MCF 10A (cell line): ENCODE data around the gene FBN3. TPM values are rescaled to one million over a fixed set of nuclear protein-coding genes. Genes with fewer than 3 reads are reported as not detected.

Experiments
- BruUV-seq: library from RNA; stranded (reverse); fragments of 400-500 nt; replicated peaks from 2 replicates; lab custom pipeline; 2021; lab: Mats Ljungman, UMichigan
- CTCF ChIA-PET: fragments of 300-600 bp; sonication (Branson Sonifier 250); formaldehyde crosslinking; extraction: SDS; loops from one replicate; lab custom pipeline; 2021; ENCODE audit warnings: antibody characterized with exemption, inconsistent platforms; lab: Yijun Ruan, JAX
- POLR2A ChIA-PET: fragments of 300-600, 350-650 bp; sonication (Branson Sonifier 250); formaldehyde crosslinking; extraction: SDS; loops from one replicate; lab custom pipeline; 2020; ENCODE audit warnings: antibody characterized with exemption, inconsistent platforms; lab: Yijun Ruan, JAX
- DNase-seq: peaks from one replicate; pipeline ENCODE4 v3.0.0-alpha.2; 2018; ENCODE audit not compliant: unreplicated experiment
- H3K27ac Mint-ChIP-seq: one replicate; pipeline ENCODE4 v1.8.0; 2022; ENCODE audit warnings: mild to moderate bottlenecking, low read depth, mixed read lengths; ENCODE audit not compliant: unreplicated experiment
- H3K27me3 Mint-ChIP-seq: one replicate; pipeline ENCODE4 v1.8.0; 2022; ENCODE audit warnings: mixed read lengths; ENCODE audit not compliant: insufficient read depth, unreplicated experiment
- H3K36me3 Mint-ChIP-seq: one replicate; pipeline ENCODE4 v1.8.0; 2022; ENCODE audit warnings: mild to moderate bottlenecking, moderate library complexity, mixed read lengths; ENCODE audit not compliant: insufficient read depth, unreplicated experiment
- H3K4me1 Mint-ChIP-seq: one replicate; pipeline ENCODE4 v1.8.0; 2022; ENCODE audit warnings: mixed read lengths; ENCODE audit not compliant: insufficient read depth, unreplicated experiment
- H3K4me3 Mint-ChIP-seq: one replicate; pipeline ENCODE4 v1.8.0; 2022; ENCODE audit warnings: mild to moderate bottlenecking, moderate library complexity, mixed read lengths; ENCODE audit not compliant: unreplicated experiment
- H3K9me3 Mint-ChIP-seq: one replicate; pipeline ENCODE4 v1.8.0; 2022; ENCODE audit warnings: mixed read lengths; ENCODE audit not compliant: unreplicated experiment
- intact Hi-C: fragments of 100-400 bp; cut with micrococcal nuclease; formaldehyde crosslinking; loops from 2 replicates; pipeline ENCODE4 v1.14.1; 2022
- total RNA-seq: library from RNA; stranded (reverse); gene quantifications from 2 replicates; pipeline ENCODE4 v1.2.3, GENCODE V29; 2022
- TF ChIP-seq, protein P1 (sequence below): fragments of 200-600 bp; IDR thresholded peaks from one replicate; pipeline ENCODE4 v1.8.0; 2022; ENCODE audit warnings: antibody characterized with exemption, mild to moderate bottlenecking; ENCODE audit not compliant: unreplicated experiment

FBN3 gene
- total RNA-seq, 1 experiment from 2014 or later: not detected

DNA sequence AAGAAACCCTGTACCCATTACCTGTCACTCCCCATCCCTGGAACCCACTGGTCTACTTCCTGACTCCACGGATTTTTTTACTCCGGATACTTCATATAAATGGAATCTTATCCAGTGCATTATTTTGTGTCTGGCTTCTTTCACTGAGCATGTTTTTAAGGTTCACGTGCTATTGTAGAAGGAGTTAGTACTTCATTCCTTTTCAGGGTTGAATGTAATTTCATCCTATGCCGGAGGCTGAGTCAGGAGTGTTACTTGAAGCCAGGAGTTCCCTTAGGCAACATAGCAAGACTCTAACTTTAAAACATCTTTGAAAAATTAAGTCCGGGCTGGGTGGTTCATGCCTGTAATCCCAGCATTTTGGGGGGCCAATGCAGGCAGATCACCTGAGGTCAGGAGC, 126.0 kb downstream of the FBN3 start:
- Mint-ChIP-seq H3K36me3 (no peaks in the 10 kb centered on the region), H3K27ac (no peak overlapping the region), H3K4me3 (no peak overlapping the region), H3K27me3 (no peaks in the 10 kb centered on the region), H3K4me1 (no peaks in the 10 kb centered on the region), H3K9me3 (no peaks in the 10 kb centered on the region)
- TF ChIP-seq, protein P1, sequence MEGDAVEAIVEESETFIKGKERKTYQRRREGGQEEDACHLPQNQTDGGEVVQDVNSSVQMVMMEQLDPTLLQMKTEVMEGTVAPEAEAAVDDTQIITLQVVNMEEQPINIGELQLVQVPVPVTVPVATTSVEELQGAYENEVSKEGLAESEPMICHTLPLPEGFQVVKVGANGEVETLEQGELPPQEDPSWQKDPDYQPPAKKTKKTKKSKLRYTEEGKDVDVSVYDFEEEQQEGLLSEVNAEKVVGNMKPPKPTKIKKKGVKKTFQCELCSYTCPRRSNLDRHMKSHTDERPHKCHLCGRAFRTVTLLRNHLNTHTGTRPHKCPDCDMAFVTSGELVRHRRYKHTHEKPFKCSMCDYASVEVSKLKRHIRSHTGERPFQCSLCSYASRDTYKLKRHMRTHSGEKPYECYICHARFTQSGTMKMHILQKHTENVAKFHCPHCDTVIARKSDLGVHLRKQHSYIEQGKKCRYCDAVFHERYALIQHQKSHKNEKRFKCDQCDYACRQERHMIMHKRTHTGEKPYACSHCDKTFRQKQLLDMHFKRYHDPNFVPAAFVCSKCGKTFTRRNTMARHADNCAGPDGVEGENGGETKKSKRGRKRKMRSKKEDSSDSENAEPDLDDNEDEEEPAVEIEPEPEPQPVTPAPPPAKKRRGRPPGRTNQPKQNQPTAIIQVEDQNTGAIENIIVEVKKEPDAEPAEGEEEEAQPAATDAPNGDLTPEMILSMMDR: no peak
- intact Hi-C loops: no loop called here
- ChIA-PET POLR2A (no interaction called here), CTCF (no interaction called here)
- DNase-seq: no peak
- BruUV-seq: no TSS peak

DNA sequence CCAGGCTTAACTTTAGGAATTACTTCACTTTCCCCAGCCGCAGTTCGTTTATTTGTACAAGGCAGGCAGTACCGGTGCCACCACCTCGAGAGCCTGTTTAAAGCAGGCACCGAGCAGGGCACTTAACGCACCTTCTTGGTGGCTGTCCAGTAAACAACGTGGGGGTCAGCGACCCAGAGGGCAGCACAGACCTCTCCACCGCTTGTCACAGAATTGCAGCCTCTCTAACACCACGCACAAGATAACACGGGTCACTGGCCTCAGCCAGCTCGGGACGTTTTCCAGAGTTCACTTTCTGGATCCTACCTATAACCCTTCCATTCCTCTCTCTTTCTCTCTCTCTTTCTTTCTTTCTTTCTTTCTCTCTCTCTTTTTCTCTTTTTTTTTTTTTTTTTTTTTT, 127.1 kb downstream of the FBN3 start:
- H3K27ac Mint-ChIP-seq: no peak overlapping the region
- no peaks in the 10 kb centered on the region for H3K27me3 Mint-ChIP-seq
- no peaks in the 10 kb centered on the region for H3K36me3 Mint-ChIP-seq
- TF ChIP-seq, protein P1: no peak
- CTCF ChIA-PET: no interaction called here
- POLR2A ChIA-PET: no interaction called here
- H3K4me3 Mint-ChIP-seq: no peak overlapping the region
- H3K4me1 Mint-ChIP-seq: no peaks in the 10 kb centered on the region
- DNase-seq: no peak
- no TSS peak for BruUV-seq
- H3K9me3 Mint-ChIP-seq: no peaks in the 10 kb centered on the region
- intact Hi-C loops: no loop called here

DNA sequence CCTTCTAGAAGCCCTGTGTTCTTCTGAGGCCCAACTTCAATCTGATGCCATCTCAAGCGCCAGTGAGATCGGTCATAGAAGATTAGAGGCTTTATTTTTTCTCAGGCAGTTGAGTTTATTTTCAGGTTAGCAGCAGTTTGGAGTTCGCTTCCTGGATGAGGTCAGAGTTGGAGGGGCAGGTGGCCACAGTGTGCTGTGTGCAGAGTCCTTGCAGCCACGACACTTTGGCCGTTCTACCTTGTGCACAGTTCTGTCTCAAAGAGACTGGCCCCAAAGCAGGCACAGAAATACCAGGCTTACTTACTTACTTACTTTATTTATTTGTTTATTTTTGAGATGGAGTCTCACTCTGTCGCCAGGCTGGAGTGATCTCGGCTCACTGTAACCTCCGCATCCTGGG, 128.0 kb downstream of the FBN3 start:
- BruUV-seq: no TSS peak
- Mint-ChIP-seq H3K4me3 (no peak overlapping the region), H3K9me3 (no peaks in the 10 kb centered on the region), H3K36me3 (no peaks in the 10 kb centered on the region), H3K27me3 (no peaks in the 10 kb centered on the region), H3K27ac (no peak overlapping the region), H3K4me1 (no peaks in the 10 kb centered on the region)
- CTCF ChIA-PET: no interaction called here
- POLR2A ChIA-PET: interaction anchor here (0.7 kb wide), 1 partner anchor 508 kb away, joined by 3 read pairs; no protein-coding TSS in a partner anchor
- DNase-seq: no peak
- intact Hi-C loops: no loop called here
- TF ChIP-seq, protein P1: no peak

DNA sequence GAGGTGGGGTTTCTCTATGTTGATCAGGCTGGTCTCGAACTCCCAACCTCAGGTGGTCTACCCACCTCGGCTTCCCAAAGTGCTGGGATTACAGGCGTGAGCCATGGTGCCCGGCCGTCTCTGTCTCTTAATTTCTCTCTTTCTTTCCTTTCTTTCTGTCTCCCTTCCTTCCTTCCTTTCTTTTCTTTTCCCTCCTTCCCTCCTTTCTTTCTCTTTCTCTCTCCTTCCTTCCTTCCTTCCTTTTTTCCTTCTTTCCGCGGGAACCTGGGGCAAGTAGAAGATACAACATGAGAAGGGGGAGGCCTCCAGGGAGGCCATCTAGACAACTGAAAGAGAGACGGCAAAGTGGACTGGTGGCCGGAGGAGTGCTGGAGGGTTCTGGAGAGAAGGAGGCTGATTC, 128.7 kb downstream of the FBN3 start:
- Mint-ChIP-seq H3K36me3 (no peaks in the 10 kb centered on the region), H3K9me3 (no peaks in the 10 kb centered on the region)

More for the DNA sequence above, 128.7 kb downstream of the FBN3 start:
- CTCF ChIA-PET: no interaction called here
- Mint-ChIP-seq H3K4me1 (no peaks in the 10 kb centered on the region), H3K4me3 (no peak overlapping the region), H3K27me3 (no peaks in the 10 kb centered on the region), H3K27ac (no peak overlapping the region)
- BruUV-seq: no TSS peak
- TF ChIP-seq, protein P1: no peak
- DNase-seq: no peak
- intact Hi-C loops: no loop called here
- POLR2A ChIA-PET: no interaction called here
